Activated CD8-positive, alpha-beta memory T cell treated with anti-CD3 and anti-CD28 coated beads, Interleukin-2, amount 10 ng/mL, durations not matched to agents 7 days and 5 days (primary cell): ENCODE data around the gene TGIF1. TPM values are rescaled to one million over a fixed set of nuclear protein-coding genes. Genes with fewer than 3 reads are reported as not detected.

Experiments used
- ATAC-seq: fragments of 150-1000 bp; cut with Tn5 transposase; one replicate; pipeline ENCODE4 v1.10.0; 2021; ENCODE audit warnings: moderate library complexity
- CTCF ChIA-PET: fragments of 350-600 bp; sonication (Branson Sonifier 250); formaldehyde crosslinking; loops from one replicate; lab custom pipeline; 2021; ENCODE audit warnings: antibody characterized with exemption; lab: Charles Lee
- DNase-seq: peaks from one replicate; pipeline ENCODE4 v3.0.0-alpha.2; 2020
- H3K27ac Mint-ChIP-seq: one replicate; pipeline ENCODE4 v1.8.0; 2021; ENCODE audit warnings: mild to moderate bottlenecking, mixed read lengths
- H3K27me3 Mint-ChIP-seq: one replicate; pipeline ENCODE4 v1.8.0; 2021; ENCODE audit warnings: mixed read lengths
- H3K36me3 Mint-ChIP-seq: one replicate; pipeline ENCODE4 v1.8.0; 2021; ENCODE audit warnings: mild to moderate bottlenecking, mixed read lengths
- H3K4me1 Mint-ChIP-seq: one replicate; pipeline ENCODE4 v1.8.0; 2021; ENCODE audit warnings: mixed read lengths
- H3K4me3 Mint-ChIP-seq: one replicate; pipeline ENCODE4 v1.8.0; 2021; ENCODE audit warnings: mild to moderate bottlenecking, moderate library complexity, mixed read lengths
- H3K9me3 Mint-ChIP-seq: one replicate; pipeline ENCODE4 v1.8.0; 2022; ENCODE audit warnings: low read depth, mixed read lengths
- total RNA-seq, 2 experiments: library from RNA; stranded (reverse); gene quantifications; one replicate each; pipeline ENCODE4 v1.2.3, GENCODE V29; 2021

TGIF1 gene
- total RNA-seq, 2 experiments from 2014 or later: 9.7 to 19.0 TPM

- Mint-ChIP-seq H3K4me1 (peaks cover 49% of the 10 kb centered on the region), H3K27ac (peak overlapping the region; percentile 83)
- no peak for ATAC-seq
Observed at GRCh38 chr18:3453540-3454364, 3.8 kb downstream of the TGIF1 start.

GRCh38 chr18:3454365-3455089 is 4.6 kb downstream of the TGIF1 start:
- ATAC-seq (no peak), DNase-seq (peak; percentile 63)
- Mint-ChIP-seq H3K4me1 (peaks cover 55% of the 10 kb centered on the region), H3K27me3 (no peaks in the 10 kb centered on the region), H3K36me3 (peaks cover 17% of the 10 kb centered on the region), H3K4me3 (peak overlapping the region; percentile 87), H3K9me3 (no peaks in the 10 kb centered on the region), H3K27ac (peak overlapping the region; percentile 83)
- CTCF ChIA-PET: interaction anchor here (0.6 to 5.3 kb wide), 31 partner anchors 8 to 317 kb away, joined by 3 to 50 read pairs (median 4); no protein-coding TSS in a partner anchor

More at GRCh38 chr18:3453540-3454364, 3.8 kb downstream of the TGIF1 start:
- CTCF ChIA-PET: interaction anchor here (0.8 to 5.3 kb wide), 32 partner anchors 7 to 212 kb away, joined by 3 to 50 read pairs (median 4); no protein-coding TSS in a partner anchor
- H3K9me3 Mint-ChIP-seq: no peaks in the 10 kb centered on the region
- DNase-seq: no peak
- H3K36me3 Mint-ChIP-seq: peaks cover 14% of the 10 kb centered on the region
- no peaks in the 10 kb centered on the region for H3K27me3 Mint-ChIP-seq
- H3K4me3 Mint-ChIP-seq: peak overlapping the region; percentile 87

- Mint-ChIP-seq H3K27ac (no peak overlapping the region), H3K4me3 (no peak overlapping the region), H3K36me3 (peaks cover 18% of the 10 kb centered on the region), H3K27me3 (no peaks in the 10 kb centered on the region), H3K9me3 (no peaks in the 10 kb centered on the region), H3K4me1 (peaks cover 57% of the 10 kb centered on the region)
- CTCF ChIA-PET: interaction anchor here (0.6 to 5.3 kb wide), 23 partner anchors 8 to 316 kb away, joined by 3 to 50 read pairs (median 4); no protein-coding TSS in a partner anchor
- ATAC-seq (no peak), DNase-seq (no peak)
Observed at GRCh38 chr18:3455090-3455635, 5.2 kb downstream of the TGIF1 start.

DNA sequence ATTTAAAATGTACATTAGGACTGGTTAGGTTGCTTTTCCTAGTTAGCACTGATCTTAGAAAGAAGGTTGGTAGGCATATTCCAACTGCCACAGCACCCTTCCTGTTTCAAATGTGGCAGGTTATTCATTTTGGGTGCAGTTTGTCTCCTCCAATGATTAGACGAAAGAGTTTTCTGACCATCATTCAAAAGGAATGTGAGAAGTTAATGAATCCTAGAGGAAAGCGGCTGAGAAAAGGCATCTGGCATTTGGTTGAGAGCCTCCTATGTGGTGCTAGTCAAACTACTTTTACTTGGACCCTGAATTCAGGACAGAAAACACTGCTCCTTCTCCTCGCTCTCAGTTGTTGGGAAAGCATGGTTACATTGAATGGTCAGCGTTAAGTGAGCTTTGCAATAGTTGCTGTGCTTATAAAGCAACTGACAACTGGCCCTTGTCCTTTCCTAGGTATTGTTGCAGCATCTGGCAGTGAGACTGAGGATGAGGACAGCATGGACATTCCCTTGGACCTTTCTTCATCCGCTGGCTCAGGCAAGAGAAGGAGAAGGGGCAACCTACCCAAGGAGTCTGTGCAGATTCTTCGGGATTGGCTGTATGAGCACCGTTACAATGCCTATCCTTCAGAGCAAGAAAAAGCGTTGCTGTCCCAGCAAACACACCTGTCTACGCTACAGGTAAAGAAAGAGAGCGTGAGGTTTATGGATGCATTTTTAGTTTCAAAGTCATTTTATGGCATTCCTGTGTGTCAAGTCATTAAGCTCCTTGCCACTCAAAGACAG is 6.1 kb downstream of the TGIF1 start:
- CTCF ChIA-PET: interaction anchor here (1.1 to 7.3 kb wide), 8 partner anchors 10 to 209 kb away, joined by 4 to 50 read pairs (median 19); no protein-coding TSS in a partner anchor
- peaks cover 54% of the 10 kb centered on the region for H3K4me1 Mint-ChIP-seq
- no peaks in the 10 kb centered on the region for H3K9me3 Mint-ChIP-seq
- H3K27me3 Mint-ChIP-seq: no peaks in the 10 kb centered on the region
- no peak overlapping the region for H3K4me3 Mint-ChIP-seq
- ATAC-seq (no peak), DNase-seq (no peak)
- peaks cover 25% of the 10 kb centered on the region for H3K36me3 Mint-ChIP-seq
- H3K27ac Mint-ChIP-seq: no peak overlapping the region

- Mint-ChIP-seq H3K27ac (no peak overlapping the region), H3K27me3 (no peaks in the 10 kb centered on the region), H3K4me1 (peaks cover 52% of the 10 kb centered on the region), H3K36me3 (peaks cover 26% of the 10 kb centered on the region), H3K4me3 (no peak overlapping the region), H3K9me3 (no peaks in the 10 kb centered on the region)
- CTCF ChIA-PET: interaction anchor here (1.1 to 7.3 kb wide), 4 partner anchors 76 to 209 kb away, joined by 4 to 41 read pairs (median 16); no protein-coding TSS in a partner anchor
- no peak for DNase-seq
- ATAC-seq: no peak
Observed at GRCh38 chr18:3456686-3457069, 6.7 kb downstream of the TGIF1 start.

DNA sequence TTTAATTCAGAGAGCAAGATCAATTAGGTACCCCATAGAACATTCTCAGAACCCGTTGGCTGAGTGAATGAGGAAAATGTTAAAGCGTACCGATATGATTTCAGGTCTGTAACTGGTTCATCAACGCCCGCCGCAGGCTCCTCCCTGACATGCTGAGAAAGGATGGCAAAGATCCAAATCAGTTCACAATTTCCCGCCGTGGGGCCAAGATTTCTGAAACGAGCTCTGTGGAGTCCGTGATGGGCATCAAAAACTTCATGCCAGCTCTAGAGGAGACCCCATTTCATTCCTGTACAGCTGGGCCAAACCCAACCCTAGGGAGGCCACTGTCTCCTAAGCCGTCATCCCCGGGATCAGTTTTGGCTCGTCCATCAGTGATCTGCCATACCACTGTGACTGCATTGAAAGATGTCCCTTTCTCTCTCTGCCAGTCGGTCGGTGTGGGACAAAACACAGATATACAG is 7.3 kb downstream of the TGIF1 start:
- Mint-ChIP-seq H3K27me3 (no peaks in the 10 kb centered on the region), H3K4me3 (no peak overlapping the region), H3K36me3 (peaks cover 33% of the 10 kb centered on the region), H3K4me1 (peaks cover 52% of the 10 kb centered on the region), H3K9me3 (no peaks in the 10 kb centered on the region), H3K27ac (no peak overlapping the region)
- CTCF ChIA-PET: interaction anchor here (0.9 to 7.3 kb wide), 10 partner anchors 8 to 208 kb away, joined by 3 to 41 read pairs (median 5); partner anchors contain the start of gene TGIF1
- DNase-seq: no peak
- no peak for ATAC-seq

GRCh38 chr18:3458378-3458777 is 8.4 kb downstream of the TGIF1 start:
- H3K36me3 Mint-ChIP-seq: peaks cover 35% of the 10 kb centered on the region
- peak overlapping the region; percentile 38 for H3K4me3 Mint-ChIP-seq
- CTCF ChIA-PET: interaction anchor here (0.9 to 7.3 kb wide), 15 partner anchors 9 to 207 kb away, joined by 3 to 41 read pairs (median 5); partner anchors contain the start of gene TGIF1
- peaks cover 41% of the 10 kb centered on the region for H3K4me1 Mint-ChIP-seq
- DNase-seq: no peak
- H3K9me3 Mint-ChIP-seq: no peaks in the 10 kb centered on the region
- ATAC-seq: peak; percentile 67
- peak overlapping the region; percentile 87 for H3K27ac Mint-ChIP-seq
- no peaks in the 10 kb centered on the region for H3K27me3 Mint-ChIP-seq

DNA sequence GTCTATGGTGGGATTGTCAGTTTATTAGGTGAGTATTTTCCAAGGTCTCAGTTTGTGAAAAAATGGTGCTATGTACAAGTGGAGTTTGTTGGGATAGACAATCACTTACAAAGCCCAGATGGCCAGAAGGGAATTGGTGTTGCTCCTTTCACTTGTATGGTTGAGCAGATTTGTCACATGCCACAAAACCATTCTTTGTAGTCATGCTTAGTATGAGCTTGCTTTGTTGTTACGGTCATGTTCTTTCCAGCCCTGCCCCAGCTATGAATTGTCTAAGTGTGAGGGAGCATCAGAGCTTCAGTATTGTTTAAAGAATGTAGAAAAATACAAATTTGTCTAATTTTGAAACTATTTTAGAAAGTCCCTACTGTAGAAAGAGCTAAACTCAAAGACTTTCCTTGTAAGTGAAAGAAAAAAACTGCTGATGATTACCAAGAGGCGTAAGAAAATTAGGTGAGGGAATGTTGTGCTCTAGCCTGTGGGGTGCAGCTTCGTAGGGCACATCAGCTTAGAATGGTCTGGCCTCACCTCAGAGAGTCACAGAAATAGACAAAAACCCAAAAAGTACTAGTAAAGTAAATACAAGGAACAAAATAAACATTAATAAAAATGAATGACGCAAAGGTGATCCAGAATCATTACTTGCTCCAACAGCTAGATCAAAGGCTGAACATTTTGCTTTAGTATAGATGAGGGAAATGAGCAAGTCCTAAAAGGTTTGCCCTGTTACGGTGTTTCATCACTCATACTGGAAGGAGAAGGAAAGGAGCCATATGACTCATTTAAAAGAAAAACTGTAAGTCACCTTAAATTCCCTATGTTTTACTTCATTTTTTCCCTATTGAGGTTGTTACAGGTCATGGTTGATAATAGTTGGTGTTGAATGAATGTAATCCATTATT is 9.2 kb downstream of the TGIF1 start:
- CTCF ChIA-PET: interaction anchor here (0.9 to 7.3 kb wide), 14 partner anchors 9 to 206 kb away, joined by 3 to 41 read pairs (median 4); partner anchors contain the start of gene TGIF1
- Mint-ChIP-seq H3K4me1 (peaks cover 37% of the 10 kb centered on the region), H3K36me3 (peaks cover 35% of the 10 kb centered on the region), H3K9me3 (no peaks in the 10 kb centered on the region), H3K27ac (peak overlapping the region; percentile 87), H3K27me3 (no peaks in the 10 kb centered on the region), H3K4me3 (peak overlapping the region; percentile 38)
- DNase-seq (no peak), ATAC-seq (peak; percentile 47)

DNA sequence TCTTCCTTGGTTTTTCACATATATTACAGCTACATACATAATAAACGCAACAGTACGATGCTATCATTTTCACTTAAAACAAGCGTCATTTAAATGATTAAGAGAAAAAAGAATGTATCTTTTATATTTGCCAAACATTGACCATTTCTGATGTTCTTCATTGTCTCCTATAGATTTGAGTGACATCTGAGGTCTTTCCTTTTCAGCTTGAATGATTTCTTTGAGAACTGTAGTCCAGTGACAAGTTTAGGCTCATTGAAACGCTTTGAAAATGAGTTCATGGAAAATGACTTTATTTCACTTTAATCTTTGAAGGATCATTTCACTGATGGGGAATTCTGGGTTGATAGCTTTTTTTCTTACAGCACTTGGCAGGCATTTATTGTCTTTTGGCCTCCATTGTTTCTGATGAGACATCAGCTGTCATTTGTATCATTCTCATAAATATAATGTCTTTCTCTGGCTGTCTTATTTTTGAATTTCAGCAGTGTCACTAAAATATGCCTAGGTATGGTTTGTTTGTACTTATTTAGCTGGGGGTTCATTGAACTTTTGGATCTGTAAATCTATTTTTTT is 10.9 kb downstream of the TGIF1 start:
- no peak overlapping the region for H3K27ac Mint-ChIP-seq
- no peak for ATAC-seq
- H3K27me3 Mint-ChIP-seq: no peaks in the 10 kb centered on the region
- H3K4me3 Mint-ChIP-seq: no peak overlapping the region
- CTCF ChIA-PET: interaction anchor here (0.8 to 7.3 kb wide), 5 partner anchors 10 to 204 kb away, joined by 3 to 41 read pairs (median 7); no protein-coding TSS in a partner anchor
- no peak for DNase-seq
- peaks cover 35% of the 10 kb centered on the region for H3K36me3 Mint-ChIP-seq
- H3K9me3 Mint-ChIP-seq: no peaks in the 10 kb centered on the region
- peaks cover 30% of the 10 kb centered on the region for H3K4me1 Mint-ChIP-seq

- H3K36me3 Mint-ChIP-seq: peaks cover 33% of the 10 kb centered on the region
- H3K4me1 Mint-ChIP-seq: peaks cover 27% of the 10 kb centered on the region
- no peak for DNase-seq
- CTCF ChIA-PET: interaction anchor here (0.9 to 7.3 kb wide), 6 partner anchors 10 to 204 kb away, joined by 3 to 41 read pairs (median 6); no protein-coding TSS in a partner anchor
- no peak overlapping the region for H3K4me3 Mint-ChIP-seq
- H3K27me3 Mint-ChIP-seq: no peaks in the 10 kb centered on the region
- no peaks in the 10 kb centered on the region for H3K9me3 Mint-ChIP-seq
- no peak overlapping the region for H3K27ac Mint-ChIP-seq
- ATAC-seq: no peak
Observed at GRCh38 chr18:3461704-3462103, 11.7 kb downstream of the TGIF1 start.

DNA sequence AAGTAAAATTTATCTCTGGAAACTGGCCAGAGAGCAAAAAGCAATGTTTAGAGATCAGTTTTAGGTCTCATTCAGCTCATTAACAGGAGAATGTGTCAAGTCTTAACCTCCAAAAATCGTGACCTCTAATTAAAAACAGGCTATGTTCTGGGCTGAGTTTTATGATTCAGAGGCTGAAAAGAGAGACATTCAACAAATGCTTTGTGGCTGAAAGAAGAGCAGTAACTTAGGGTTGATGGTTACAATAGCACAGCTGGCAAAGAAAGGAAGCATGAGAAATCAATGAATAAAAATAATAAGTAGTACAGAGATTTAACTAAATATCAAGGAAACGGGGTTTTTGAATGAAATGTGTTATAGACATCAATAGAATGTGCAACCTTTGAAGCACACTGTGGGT is 13.1 kb downstream of the TGIF1 start:
- Mint-ChIP-seq H3K4me1 (peaks cover 18% of the 10 kb centered on the region), H3K27ac (no peak overlapping the region), H3K4me3 (no peak overlapping the region), H3K36me3 (peaks cover 22% of the 10 kb centered on the region), H3K27me3 (no peaks in the 10 kb centered on the region), H3K9me3 (no peaks in the 10 kb centered on the region)
- DNase-seq (no peak), ATAC-seq (no peak)
- CTCF ChIA-PET: interaction anchor here (1.1 to 7.3 kb wide), 7 partner anchors 8 to 202 kb away, joined by 3 to 41 read pairs (median 4); no protein-coding TSS in a partner anchor
